ENCODE data around the gene MIA2.
A peak's percentile ranks its signal among the peaks of the same experiment; 100 is the strongest.
"Not testable (repeated sequence)": the region's sequence is repeated elsewhere in the genome, so short reads cannot be mapped to it uniquely, and the experiment has no call there.

MIA2 gene, protein sequence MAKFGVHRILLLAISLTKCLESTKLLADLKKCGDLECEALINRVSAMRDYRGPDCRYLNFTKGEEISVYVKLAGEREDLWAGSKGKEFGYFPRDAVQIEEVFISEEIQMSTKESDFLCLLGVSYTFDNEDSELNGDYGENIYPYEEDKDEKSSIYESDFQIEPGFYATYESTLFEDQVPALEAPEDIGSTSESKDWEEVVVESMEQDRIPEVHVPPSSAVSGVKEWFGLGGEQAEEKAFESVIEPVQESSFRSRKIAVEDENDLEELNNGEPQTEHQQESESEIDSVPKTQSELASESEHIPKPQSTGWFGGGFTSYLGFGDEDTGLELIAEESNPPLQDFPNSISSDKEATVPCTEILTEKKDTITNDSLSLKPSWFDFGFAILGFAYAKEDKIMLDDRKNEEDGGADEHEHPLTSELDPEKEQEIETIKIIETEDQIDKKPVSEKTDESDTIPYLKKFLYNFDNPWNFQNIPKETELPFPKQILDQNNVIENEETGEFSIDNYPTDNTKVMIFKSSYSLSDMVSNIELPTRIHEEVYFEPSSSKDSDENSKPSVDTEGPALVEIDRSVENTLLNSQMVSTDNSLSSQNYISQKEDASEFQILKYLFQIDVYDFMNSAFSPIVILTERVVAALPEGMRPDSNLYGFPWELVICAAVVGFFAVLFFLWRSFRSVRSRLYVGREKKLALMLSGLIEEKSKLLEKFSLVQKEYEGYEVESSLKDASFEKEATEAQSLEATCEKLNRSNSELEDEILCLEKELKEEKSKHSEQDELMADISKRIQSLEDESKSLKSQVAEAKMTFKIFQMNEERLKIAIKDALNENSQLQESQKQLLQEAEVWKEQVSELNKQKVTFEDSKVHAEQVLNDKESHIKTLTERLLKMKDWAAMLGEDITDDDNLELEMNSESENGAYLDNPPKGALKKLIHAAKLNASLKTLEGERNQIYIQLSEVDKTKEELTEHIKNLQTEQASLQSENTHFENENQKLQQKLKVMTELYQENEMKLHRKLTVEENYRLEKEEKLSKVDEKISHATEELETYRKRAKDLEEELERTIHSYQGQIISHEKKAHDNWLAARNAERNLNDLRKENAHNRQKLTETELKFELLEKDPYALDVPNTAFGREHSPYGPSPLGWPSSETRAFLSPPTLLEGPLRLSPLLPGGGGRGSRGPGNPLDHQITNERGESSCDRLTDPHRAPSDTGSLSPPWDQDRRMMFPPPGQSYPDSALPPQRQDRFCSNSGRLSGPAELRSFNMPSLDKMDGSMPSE (N-terminal part only)
- 42.4 to 58.6 reads per million in 2 donors for total RNA-seq

DNA sequence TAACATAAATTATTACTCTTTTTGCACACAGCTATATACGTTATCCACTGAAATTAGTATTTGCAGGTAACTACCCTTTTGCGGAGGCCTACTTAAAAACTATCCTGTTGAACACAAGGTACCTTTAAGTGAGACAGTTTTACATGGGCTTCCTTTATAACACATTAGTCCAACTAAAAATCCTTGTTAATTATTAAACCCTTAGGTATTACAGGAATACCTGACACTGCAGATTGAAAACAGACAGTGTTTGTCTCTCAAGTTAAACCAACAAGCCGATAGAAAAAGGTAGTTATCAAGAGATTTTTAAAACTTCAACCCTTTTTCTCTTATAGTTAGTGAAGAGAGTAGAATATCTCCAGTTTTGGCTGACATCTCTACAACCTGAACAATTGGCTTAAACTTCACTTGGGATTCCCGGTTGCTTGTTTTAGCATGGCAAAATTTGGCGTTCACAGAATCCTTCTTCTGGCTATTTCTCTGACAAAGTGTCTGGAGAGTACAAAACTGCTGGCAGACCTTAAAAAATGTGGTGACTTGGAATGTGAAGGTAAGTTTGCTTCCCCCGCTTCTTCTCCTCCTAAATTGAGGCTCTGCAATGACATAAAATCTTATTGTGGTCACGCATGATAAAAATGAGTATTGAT lies at the start of gene MIA2:
Gene MIA2 (plus strand): TSS at position 236 of the 647 bp plus-strand sequence. CDS start 200 bp downstream, at position 436.
- DNase-seq: no peak

DNA sequence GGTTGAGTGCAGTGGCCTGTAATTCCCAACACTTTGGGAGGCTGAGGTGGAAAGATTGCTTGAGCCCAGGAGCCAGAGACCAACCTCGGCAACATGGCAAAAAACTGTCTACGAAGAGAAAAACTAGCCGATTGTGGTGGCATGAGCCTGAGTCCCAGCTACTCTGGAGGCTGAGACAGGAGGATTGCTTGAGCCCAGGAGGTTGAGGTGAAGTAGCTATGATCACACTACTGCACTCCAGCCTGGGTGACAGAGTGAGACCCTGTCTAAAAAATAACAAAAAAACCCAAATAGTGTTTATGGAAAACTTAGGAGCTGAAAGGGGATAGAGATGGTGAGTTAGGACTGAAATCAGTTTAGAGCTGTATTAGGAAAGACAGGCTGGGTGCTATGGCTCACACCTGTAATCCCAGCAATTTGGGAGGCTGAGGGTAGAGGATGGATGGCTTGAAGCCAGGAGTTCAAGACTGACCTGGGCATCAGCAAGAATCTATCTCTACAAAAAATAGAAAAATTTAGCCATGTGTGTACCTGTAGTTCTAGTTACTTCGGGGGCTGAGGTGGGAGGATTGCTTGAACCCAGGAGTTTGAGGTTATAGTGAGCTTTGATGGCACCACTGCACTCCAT lies 49.0 kb upstream of the MIA2 start:
- no peak for DNase-seq

DNA sequence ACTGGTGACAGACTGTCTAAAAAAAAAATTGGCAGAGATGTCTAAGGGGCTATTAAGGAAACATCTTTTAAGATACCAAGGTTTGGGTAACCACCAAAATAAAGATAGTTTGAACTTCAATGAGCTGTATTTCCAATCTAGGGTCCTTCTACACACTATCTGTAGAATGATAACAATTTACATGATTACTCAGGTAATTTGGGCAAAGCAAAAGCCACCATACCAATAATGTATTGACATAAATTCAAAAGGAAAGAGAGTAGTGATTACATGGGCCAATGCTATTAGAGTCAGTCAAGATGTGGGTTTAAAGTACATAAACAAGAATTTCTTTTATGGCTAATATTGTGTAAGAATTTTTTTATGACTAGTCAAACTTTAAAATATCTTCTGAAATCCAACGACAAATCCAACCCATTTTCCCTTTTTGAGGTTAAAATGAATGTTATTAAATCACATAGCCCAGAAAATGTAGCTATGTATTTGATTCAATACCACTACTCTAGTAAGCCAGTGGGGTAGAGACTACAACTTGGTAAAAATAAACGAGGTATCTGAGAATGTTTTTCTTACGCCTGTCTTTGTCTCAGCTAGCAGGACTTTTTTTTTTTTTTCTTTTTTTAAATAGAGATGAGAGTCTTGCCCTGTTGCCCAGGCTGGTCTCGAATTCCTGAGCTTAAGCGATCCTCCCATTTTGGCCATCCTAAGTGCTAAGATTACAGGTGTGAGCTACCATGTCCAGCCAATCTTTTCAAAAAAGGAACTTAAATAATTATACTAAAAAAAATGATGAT lies 48.3 kb upstream of the MIA2 start:
- no peak for DNase-seq

DNA sequence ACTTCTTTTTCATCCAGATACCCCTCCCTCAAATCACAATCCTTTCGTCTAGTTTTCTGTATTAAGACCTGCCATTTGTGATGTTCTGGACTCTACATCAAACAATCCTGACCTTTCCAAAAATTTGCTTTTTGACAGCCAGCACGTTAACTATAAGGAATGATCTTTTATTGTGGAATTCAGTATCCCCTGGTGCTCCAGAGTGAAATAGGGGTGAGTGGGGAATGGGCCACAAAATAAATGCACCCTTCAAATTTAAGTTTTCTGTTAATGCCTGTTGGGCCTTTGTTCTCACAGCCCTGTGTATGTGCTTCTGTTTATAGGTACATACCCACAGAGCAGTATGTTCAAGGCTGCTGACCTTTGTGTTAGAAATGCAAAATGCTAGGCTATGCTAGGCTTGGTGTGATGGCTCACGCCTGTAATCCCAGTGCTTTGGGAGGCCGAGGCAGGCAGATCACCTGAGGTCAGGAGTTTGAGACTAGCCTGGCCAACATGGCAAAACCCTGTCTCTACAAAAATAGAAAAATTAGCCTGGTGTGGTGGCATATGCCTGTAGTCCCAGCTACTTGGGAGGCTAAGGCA lies 46.7 kb upstream of the MIA2 start:
- no peak for DNase-seq

DNA sequence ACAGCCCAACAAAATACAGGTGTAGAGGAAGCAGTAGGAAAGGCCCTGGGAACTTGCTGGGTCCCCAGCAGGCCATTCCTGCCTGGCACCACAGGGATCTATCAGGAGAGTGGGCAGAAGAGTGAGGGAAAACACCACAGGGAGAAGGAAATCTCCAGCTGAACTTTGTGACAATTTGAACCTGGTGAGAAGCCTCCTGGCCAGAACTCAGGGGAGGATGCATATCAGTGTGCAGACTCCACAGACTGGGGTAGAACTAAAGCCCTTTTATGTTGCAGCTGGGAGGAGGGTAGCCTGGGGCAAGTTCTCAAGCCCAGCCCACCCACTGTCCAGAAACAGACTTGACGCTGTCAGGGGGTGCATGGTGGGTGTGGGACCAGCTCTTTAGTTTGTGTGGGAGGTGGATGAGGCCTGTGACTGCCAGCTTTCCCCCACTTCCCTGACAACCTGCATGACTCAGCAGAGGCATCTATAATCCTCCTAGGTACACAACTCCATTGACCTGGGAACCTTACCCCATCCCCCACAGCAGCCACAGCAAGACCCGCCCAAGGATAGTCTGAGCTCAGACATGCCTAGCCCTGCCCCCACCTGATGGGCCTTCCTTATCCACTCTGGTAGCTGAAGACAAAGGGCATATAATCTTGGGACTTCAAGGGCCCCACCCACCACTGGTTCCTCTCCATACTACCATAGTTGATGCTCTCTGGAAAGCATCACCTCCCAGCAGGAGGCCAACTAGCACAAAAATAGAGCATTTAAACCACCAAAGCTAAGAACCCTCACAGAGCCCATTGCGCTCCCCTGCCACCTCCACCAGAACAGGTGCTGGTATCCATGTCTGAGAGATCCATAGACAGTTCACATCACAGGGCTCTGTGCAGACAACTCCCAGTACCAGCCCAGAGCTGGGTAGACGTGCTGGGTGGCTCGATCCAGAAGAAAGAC lies 29.8 kb upstream of the MIA2 start:
- DNase-seq: no peak

DNA sequence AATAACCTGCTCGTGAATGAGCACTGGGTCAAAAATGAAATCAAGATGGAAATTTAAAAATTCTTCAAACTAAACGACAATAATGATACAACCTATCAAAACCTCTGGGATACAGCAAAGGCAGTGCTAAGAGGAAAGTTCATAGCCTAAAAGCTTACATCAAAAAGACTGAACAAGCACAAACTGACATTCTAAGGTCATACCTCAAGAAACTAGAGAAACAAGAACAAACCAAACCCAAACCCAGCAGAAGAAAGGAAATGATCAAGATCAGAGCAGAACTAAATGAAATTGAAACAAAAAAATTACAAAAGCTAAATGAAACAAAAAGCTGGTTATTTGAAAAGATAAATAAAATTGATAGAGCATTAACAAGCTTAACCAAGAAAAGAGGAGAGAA lies 26.3 kb upstream of the MIA2 start:
- peak in 1 of 5 experiments; percentile 27 for DNase-seq

DNA sequence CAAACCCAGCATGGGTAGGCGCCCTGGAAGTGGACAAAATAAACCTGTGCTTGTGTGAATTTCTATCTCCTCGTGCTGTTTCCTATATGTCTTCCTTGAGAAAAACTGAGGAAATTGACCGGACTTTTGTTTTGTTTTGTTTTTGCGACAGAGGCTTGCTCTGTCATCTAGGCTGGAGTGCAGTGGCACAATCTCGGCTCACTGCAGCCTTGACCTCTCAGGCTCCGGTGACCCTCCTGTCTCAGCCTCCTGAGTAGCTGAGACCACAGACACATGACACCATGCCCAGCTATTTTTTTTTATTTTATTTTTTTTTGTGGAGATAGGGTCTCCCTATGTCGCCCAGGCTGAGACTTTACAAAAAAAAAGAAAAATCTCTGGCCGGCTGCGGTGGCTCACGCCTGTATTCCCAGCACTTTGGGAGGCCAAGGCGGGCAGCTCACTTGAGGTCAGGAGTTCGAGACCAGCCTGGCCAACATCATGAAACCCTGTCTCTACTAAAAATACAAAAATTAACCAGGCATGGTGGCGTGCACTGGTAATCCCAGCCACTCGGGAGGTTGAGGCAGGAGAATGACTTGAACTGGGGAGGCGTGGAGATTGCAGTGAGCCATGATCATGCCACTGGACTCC lies 22.5 kb upstream of the MIA2 start:
- DNase-seq: no peak

DNA sequence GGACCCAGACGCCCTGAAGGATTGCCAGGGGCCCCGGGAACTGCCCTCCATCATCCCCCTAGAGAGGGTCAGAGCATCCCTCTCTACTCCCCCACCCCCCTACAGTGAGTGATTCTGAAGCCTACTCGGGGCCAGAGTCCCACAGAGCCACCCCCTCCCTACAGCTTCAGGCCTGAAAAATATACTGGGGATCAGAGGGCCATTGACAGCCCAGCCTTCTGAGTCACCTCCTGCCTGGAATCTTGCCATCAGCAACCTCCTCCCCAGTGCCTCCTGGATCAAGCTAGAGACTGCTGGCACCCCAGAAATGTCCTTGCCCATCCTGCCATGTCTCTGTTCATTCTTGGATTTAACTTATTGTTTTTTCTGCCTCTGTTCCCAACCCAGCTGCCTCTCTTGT lies 21.7 kb upstream of the MIA2 start:
- DNase-seq: no peak

DNA sequence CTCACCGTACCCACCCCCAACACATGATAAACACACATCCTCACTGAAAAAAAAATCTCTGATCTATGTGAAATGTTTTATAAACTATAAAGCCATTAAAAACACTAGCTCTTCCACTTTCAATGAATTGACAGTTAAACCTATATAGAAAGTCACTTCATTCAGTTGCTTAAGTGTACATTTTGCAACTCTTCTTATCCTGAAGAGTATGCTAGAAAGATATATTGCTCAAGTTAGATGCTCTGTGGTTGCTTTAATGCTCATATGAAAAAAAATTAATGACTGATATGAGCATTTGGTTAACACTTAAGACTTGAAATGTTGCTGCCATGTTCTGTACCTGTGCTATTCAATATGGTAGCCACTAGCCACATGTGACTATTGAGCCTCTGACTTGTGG lies 21.0 kb upstream of the MIA2 start:
- no peak for DNase-seq

DNA sequence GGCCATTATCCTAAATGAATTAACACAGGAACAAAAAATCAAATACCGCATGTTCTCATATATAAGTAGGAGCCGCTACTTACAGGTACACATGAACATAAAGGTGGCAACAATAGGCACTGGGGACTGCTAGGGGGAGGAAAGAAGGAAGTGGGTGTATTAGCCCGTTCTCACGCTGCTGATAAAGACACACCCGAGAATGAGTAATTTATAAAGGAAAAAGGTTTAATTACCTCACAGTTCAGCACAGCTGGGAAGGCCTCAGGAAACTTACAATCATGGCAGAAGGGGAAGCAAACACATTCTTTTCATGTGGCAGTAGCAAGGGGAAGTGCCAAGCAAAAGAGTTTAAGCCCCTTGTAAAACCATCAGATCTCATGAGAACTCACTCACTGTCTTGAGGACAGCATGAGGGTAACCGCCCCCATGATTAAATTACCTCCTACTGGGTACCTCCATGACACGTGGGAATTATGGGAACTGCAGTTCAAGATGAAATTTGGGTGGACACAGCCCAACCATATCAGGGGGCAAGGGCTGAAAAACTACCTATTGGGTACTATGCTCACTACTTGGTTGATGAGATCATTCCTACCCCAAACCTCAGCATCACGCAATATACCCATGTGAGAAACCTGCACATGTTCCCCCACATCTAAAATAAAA lies 16.4 kb upstream of the MIA2 start:
- DNase-seq: no peak

DNA sequence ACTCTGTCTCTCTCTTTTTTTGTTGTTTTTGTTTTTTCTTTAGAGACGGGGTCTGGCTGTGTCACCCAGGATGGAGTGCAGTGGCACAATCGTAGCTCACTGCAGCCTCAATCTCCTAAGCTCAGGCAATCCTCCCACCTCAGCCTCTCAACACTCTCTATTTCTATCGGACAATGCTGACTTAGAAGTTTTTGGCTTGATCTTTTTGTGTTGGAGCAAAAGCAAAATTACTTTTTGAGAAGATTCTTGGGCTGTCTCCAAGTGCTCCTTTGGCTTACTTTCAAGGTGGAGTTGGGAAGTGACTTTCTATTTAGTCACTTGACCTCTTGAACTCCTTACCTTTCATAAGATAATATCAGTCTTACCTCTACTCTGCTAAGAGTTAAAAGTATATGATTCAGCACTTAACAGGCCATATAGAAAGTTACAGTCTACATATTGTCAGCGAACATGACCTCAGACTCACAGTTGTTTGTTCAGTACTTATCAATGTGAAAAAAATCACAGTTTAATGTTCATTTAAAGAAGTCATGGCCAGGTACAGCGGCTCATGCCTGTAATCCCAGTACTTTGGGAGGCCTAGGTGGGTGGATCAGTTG lies 15.4 kb upstream of the MIA2 start:
- DNase-seq: peak in 1 of 5 experiments; percentile 9

DNA sequence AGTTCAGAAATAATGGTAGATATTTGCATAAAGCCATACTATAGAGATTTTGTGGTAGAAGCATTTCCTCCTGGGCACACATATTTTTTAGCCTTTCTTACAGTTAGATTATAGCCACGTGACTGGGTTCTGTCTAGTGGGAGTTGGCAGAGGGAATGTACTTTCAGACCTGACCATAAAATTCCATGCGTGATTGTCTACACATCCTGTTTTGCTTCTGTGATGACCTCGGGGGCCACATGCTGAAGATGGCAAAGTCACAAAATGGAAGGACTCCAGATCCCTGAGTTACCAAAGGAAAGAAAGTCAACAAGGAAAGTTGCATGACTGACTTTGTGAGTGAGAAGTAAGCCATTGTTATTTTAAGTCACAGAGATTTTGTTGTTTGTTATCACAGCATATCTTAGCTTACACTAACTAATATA lies 14.6 kb upstream of the MIA2 start:
- no peak for DNase-seq

DNA sequence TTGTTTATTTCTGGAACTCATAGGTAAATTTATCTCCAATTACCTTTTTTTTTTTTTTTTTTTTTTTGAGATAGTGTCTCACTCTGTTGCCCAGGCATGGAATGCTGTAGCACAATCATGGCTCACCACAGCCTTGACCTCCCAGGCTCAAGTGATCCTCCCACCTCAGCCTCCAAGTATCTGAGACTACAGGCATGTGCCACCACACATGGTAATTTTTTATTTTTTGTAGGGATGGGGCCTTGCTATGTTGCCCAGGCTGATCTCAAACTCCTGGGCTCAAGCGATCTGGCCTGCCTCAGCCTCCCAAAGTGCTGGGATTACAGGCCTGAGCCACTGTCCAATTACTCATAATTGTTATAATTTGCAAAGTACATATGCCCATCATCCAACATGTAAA lies 13.2 kb upstream of the MIA2 start:
- DNase-seq: not testable (repeated sequence)

DNA sequence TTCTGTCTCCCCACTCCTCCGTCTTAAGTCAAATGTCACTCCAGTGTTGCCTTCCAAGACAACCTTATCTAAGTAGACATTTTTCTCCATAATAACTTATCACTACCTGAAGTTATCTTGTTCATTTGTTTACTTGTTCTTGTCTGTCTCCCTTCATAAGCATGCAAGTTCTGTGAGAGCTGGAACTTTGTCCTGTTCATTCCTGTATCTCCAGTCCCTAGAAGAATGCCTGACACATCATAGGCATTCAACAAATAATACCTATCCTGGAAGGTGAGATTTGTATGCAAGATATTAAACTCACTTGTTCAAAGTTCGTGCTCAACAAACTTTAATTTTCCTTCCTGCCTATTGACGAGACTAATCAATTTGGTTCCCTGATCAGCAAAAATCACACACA lies 5.7 kb upstream of the MIA2 start:
- no peak for DNase-seq

DNA sequence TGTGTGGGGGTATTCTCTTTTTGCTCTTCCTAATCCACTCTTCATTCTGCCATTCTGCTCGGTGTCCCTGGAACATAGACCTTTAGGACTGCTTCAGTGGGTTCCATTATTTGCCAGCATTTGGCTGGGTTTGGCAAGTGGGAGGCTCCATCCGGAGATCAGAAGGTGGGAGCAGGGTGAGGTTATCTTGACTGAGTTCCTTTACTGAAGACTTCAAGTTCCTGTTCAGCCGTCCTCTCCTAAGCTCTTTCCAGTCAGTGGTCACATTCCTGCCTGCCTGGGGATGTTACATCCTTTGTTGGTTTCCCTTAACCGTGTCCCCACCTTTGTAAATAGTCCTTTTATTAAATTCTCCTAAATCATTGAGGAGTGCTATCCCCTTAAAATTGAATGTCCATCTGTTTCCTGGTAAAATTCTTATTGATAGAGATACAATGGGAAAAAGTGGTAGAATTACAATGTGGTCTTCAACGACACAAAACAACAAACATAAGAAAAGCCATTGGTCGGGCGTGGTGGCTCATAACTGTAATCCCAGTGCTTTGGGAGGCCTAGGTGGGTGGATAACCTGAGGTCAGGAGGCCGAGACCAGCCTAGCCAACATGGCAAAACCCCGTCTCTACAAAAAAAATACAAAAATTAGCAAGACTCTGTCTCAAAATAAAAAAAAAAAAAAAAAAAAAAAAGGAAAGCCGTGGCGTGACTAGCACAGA lies 5.0 kb upstream of the MIA2 start:
- DNase-seq: peak in 1 of 5 experiments; percentile 6

DNA sequence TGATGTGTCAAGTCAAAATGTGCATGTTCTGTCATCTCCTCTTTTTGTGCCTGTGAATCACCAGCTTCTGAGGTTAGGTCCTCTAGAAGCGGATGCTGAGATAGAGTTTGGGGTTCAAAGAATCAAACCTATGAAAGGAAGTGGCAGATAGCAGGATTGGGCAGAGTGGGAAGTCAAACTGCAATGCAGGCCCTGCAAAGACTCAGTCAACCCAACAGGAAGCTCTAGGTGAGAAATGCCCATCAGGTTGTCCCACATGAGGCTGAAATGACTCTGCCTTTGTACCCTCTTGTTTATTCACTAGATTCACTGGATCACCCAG lies 4.5 kb upstream of the MIA2 start:
- peak in 3 of 5 experiments; percentile 29 to 98 (median 73) for DNase-seq

DNA sequence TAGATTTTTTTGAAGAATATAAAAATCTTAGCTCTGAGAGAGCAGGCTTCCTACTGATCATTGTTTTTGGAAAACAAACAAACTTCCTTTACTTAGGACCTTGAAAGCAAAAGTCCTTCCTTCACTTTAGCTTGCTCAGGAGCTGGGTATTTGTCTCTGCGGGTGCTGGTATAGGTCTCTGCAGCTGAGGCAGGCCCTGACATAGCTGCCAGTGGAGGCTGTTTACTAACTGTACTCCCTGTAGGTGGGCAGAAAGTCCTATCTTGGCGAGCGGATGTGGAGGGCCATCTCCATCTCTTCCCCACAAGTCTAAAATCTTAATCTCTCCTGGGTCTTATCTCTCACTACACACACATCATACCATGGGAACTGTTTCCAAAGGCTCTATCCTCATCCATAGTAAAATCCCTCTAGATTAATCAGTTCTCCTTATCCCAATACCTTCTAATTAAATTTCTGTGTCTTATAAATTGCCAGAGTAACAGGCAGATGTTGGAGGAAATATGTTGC lies 4.1 kb upstream of the MIA2 start:
- DNase-seq: peak in 2 of 5 experiments; percentile 2 to 44

Data from T-helper 2 cell (primary cell).